Measurements from ENCODE around the gene RTKN2.

DNA sequence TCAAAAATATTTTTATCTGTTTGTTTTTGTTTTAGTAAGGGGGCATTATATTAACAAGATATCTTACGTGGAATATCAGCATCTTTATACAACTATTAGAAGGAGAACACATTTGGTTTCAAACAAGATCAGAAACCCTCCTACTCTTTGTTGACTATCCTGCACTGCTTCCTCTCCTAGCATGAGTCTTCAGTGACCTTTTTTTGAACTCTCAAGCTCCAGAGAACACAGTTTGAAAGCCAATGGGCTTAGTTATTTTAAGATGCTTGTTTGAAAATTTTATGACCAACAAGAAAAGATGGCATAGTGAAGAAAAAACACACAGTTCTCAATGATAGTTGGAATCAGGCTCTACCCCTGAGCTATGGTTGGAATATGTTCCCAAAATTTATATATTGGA lies 37.2 kb upstream of the RTKN2 start:
- TF ChIP-seq POLR2A (IDR thresholded peaks at IDR 0.05; ENCODE audit: low read depth) (no peak), POLR2AphosphoS5 (IDR thresholded peaks at IDR 0.05) (no peak), EP300 (IDR thresholded peaks at IDR 0.05) (no peak)
- TF ChIP-seq, protein P1, sequence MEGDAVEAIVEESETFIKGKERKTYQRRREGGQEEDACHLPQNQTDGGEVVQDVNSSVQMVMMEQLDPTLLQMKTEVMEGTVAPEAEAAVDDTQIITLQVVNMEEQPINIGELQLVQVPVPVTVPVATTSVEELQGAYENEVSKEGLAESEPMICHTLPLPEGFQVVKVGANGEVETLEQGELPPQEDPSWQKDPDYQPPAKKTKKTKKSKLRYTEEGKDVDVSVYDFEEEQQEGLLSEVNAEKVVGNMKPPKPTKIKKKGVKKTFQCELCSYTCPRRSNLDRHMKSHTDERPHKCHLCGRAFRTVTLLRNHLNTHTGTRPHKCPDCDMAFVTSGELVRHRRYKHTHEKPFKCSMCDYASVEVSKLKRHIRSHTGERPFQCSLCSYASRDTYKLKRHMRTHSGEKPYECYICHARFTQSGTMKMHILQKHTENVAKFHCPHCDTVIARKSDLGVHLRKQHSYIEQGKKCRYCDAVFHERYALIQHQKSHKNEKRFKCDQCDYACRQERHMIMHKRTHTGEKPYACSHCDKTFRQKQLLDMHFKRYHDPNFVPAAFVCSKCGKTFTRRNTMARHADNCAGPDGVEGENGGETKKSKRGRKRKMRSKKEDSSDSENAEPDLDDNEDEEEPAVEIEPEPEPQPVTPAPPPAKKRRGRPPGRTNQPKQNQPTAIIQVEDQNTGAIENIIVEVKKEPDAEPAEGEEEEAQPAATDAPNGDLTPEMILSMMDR (IDR thresholded peaks at IDR 0.05), result no peak
